ENCODE measurements around the gene C10orf95.

DNA sequence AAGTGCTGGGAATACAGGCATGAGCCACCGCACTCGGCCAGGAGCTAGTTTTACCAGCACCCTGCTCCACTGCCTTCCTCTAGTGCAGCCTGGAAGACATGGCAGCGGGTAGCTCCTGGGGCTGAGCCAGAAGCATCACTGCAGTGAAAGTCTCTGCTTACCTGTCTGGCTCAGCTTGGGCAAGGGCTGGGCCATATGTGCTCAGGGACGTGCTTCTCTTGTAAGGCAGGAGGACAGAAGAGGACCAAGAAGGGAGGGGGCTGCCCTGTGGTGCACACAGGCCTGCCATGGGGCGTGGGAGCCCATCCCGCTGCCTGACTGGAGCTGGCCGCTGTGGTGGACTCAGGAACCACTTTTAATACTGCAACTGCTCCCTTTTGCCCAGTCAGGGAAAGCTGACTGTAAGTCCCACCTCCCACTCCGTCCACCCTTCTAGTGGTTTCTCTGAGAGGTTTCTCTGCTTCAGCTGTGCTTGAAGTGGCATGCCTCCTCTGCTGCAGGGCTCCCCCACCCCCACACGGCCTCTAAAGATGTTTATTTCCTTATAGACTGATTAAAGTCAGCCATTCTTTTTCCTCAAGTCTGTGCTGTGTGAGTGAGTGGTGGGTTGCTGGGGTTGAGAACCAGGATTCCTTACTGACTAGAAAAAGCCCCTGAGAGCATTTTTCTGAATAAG is 25.3 kb upstream of the C10orf95 start:
- TF ChIP-seq POLR2AphosphoS5 (IDR thresholded peaks at IDR 0.05), result no peak
- TF ChIP-seq, protein P1, sequence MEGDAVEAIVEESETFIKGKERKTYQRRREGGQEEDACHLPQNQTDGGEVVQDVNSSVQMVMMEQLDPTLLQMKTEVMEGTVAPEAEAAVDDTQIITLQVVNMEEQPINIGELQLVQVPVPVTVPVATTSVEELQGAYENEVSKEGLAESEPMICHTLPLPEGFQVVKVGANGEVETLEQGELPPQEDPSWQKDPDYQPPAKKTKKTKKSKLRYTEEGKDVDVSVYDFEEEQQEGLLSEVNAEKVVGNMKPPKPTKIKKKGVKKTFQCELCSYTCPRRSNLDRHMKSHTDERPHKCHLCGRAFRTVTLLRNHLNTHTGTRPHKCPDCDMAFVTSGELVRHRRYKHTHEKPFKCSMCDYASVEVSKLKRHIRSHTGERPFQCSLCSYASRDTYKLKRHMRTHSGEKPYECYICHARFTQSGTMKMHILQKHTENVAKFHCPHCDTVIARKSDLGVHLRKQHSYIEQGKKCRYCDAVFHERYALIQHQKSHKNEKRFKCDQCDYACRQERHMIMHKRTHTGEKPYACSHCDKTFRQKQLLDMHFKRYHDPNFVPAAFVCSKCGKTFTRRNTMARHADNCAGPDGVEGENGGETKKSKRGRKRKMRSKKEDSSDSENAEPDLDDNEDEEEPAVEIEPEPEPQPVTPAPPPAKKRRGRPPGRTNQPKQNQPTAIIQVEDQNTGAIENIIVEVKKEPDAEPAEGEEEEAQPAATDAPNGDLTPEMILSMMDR (IDR thresholded peaks at IDR 0.05), result no peak
- no peak for TF ChIP-seq POLR2A (IDR thresholded peaks at IDR 0.05)
- TF ChIP-seq EP300 (IDR thresholded peaks at IDR 0.05), result no peak

Data from gastroesophageal sphincter (tissue), 3 donors.